ENCODE data around the gene CASS4.

GRCh38 chr20:56429502-56429901 is 17.4 kb downstream of the CASS4 start:
- TF ChIP-seq, protein P1, sequence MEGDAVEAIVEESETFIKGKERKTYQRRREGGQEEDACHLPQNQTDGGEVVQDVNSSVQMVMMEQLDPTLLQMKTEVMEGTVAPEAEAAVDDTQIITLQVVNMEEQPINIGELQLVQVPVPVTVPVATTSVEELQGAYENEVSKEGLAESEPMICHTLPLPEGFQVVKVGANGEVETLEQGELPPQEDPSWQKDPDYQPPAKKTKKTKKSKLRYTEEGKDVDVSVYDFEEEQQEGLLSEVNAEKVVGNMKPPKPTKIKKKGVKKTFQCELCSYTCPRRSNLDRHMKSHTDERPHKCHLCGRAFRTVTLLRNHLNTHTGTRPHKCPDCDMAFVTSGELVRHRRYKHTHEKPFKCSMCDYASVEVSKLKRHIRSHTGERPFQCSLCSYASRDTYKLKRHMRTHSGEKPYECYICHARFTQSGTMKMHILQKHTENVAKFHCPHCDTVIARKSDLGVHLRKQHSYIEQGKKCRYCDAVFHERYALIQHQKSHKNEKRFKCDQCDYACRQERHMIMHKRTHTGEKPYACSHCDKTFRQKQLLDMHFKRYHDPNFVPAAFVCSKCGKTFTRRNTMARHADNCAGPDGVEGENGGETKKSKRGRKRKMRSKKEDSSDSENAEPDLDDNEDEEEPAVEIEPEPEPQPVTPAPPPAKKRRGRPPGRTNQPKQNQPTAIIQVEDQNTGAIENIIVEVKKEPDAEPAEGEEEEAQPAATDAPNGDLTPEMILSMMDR (IDR thresholded peaks at IDR 0.05) = no peak
- TF ChIP-seq POLR2A (IDR thresholded peaks at IDR 0.05) = no peak
